CD4-positive, alpha-beta T cell treated with Interleukin-4 for 4 hours (primary cell): Measurements from ENCODE around the gene TNFSF18.
A peak's percentile ranks its signal among the peaks of the same experiment; 100 is the strongest.

Experiments used
- DNase-seq: peaks from one replicate; pipeline ENCODE4 v3.0.0-alpha.2; 2020

The TNFSF18 gene

DNA sequence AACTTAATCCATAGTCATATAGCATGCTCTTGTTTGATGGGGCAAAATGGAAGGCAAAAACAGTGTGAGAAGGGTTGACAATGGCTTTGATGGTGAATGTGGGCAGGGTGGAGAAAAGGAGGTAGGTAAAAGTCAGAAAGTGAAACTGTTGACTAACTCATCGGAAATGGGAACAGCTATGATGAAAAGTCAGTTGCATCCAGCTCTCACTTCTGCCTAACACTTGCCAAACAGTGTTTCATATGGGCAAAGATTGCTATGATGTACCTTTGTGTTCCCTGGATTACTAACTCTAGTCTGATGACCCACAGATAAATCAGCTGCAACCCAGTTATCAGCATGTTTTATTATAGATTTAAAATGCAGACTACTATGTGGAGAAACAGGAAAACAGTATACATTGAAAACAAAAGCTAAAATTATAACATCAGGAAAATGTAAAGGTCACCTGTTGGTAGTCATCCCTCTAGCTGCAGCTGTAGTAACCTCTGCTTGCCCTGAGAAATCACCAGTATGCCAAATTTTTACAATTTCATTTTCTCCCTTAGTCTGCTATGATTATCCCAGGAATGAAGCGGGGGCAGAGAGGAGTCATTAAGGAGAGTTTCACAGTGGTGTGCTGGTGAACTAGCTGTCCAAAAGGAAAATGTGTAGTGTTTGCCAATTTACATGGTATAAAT is 11.7 kb downstream of the TNFSF18 start:
- DNase-seq, result peak; percentile 7

DNA sequence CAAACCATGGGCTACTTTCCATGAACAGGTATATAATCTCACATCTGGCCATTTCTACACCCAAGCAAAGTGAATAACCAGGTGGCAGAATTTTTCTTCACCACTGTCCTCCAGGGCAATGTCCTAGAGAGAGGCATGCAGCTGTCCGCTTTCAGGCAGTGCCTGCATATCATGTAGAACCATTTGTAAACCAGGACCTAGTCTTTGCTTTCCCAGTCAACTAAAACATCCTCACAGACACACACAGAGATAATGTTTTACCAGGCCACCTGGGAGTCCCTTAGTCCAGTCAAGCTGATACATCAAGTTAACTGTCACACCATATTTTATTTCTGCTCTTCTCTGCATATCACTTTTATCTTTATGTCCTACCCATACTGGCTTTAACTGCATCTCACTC is 26.2 kb downstream of the TNFSF18 start:
- DNase-seq, result no peak

DNA sequence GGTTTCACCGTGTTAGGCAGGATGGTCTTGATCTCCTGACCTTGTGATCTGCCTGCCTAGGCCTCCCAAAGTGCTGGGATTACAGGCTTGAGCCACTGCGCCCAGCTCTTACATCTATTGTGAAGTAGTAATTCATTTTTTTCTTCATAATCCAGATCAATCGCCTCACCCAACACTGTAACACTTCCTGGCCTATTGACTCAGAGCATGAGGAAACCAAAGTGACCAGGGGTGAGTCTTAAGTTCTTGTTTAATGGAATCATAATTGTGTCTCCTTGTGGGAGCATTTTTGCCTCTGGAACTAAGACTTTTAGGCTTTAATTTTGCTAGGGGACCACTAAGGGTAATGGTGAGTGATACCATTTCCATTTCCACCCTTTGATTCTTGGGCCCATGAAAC is 27.4 kb downstream of the TNFSF18 start:
- DNase-seq, result no peak

DNA sequence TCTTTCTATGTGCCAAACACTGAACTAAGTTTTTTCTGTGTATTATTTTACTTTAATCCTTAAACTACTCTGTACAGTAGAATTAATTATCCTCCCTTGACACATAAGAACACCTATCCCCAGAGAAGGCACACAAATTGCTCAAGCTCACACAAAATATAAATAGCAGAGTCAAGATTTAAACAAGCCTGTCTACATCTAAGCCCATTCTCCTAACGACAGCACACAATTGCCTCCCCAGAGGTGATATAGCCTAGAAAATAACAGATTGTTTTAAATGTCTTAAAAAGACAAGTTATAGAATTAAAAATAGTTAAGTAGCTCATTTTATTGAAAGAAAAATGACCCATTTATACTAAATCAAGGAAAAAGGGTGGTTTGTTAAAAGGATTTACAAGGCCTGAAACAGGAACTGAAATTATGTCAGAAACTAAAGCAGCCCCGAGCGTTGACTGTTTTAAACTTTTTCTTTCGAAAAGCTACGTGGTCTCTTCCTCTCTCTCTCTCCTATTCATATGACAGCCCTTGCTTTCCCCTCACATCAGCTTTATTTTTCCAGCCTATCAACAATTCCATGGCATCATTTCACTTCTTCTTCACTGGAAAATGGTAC is 30.5 kb downstream of the TNFSF18 start:
- DNase-seq, result no peak

DNA sequence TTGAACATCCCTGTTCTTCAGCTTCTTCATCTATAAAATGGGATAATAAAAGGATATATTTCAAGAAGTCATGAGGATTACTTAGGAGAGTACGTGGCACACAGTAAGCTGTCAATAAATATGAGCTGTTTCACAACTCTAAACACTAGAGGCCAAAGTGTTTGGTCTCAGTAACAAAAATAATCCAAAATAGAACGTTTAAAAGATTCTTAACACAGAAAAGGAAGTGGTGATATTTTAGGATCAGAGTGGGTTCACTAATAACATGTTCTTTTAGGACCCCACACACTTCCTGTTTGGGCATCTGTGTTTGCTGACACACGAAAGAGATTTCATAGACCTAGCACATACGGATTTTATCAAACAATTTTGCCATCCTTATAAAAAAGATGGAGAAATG is 32.9 kb downstream of the TNFSF18 start:
- no peak for DNase-seq

DNA sequence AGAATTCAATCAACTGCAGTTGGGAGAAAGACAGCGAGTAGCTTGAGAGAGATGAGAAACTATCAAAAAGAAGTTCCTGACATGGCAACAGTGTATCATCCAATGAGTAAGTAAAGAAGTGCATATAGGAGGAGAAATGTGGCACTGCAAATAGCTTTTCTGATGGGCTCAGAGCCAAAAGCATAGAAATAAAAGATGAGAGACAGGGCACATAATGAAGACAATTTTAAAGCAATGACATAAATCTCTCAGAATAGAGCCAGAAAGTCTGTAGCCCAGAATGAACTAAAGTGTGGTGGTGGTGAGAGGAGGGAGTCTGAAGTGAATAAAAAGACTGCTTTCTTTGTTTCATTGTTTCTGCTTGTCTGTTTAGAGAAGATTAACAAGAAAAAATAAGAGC is 34.3 kb downstream of the TNFSF18 start:
- no peak for DNase-seq

DNA sequence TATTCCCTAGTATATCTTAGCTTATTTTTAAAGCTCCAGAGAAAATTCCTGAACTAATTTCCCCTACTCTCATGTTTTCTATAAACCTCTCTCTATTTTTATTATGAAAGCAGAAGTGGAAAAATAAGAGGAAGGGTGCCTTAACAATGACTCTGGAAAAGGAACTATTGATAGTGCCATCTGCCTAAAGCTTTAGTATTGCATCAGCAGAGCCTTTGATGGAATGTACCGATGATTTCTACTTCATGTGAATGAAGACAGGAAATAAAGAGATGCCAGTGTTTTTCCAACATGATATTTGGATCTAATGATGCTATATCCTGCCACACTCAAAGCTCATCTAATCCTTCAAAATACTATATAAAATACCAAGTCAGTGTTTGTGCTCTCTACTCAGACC is 35.1 kb downstream of the TNFSF18 start:
- no peak for DNase-seq

DNA sequence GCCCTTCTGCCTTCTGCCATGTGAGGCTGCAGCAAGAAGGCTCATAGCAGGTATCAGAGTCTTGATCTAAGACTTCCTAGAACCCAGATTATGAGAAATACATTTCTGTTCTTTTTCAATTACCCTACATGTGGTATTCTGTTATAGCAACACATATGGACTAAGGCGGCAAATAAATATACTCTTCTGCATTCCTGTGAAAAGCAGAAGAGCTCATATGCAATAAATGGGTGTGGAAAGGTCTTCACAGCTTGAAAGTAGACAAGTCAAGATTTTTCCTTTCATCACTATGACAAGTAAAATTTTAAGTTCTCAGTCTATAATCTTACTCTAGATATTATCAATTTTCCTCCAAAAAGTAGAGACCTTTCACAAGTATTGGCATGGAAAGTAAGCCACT is 36.6 kb downstream of the TNFSF18 start:
- DNase-seq, result no peak

DNA sequence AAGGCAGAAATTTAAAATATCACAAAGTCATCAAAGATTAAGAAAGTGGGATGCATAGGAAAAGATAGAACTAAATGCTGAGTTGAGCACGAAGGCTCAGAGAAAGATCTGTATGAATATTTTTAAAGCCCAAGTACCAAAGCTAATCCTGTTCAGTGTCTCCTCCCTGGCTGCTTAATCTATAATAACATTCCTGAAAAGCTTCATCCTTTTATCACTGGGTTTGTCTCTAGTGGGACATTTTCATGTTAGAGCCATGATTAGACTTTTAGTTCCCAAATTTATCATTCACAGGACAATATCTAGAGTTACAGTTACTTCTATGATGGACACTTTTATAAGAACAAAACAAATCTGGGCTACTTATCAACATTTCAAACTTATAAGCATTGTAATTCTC is 38.6 kb downstream of the TNFSF18 start:
- no peak for DNase-seq

DNA sequence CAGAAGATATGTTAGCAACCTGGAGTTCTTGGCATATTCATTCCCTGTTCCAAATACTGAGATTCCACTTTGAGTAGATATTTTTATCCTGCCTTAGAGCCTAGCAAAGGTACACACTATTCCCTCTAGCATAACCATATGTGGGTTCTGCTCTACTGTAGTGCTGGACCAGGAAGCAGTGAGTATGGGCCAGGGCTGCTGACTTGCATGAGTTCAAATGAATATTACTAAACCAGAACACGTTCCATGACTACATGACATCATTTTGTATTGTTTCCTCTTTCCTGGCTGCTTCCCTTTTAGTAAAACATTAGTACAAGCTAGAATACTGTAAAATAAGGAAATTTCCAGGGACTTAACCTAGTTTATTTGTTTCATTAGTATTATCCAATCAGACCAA is 41.1 kb downstream of the TNFSF18 start:
- DNase-seq, result no peak

DNA sequence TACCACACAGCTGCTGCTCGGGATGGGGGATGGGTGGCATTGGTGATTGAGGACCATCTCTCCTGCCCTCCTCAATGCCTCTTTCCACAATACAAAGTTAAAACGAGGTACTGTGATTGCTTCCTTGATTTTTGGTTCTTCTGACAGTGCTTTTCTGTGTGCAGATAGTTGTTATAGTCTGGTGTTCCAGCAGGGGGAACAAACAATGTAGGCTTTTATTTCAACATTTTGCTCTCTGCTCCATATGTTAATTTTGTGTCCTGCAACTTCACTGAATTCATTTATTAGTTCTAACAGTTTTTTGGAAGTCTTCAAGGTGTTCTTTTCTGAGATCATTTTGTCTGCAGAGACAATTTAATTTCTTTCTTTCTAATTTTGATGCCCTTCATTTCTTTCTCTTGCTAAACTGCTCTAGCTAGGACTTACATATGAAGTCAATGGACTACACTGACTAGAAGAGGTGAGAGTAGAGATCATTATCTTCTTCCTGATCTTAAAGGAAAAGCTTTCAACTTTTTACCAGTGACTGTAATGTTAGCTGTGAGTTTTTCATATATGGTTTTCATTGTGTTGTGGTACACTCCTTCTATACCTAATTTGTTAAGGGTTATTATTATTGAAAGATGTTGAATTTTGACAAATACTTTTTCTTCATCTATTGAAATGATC is 45.4 kb downstream of the TNFSF18 start:
- DNase-seq, result no peak

DNA sequence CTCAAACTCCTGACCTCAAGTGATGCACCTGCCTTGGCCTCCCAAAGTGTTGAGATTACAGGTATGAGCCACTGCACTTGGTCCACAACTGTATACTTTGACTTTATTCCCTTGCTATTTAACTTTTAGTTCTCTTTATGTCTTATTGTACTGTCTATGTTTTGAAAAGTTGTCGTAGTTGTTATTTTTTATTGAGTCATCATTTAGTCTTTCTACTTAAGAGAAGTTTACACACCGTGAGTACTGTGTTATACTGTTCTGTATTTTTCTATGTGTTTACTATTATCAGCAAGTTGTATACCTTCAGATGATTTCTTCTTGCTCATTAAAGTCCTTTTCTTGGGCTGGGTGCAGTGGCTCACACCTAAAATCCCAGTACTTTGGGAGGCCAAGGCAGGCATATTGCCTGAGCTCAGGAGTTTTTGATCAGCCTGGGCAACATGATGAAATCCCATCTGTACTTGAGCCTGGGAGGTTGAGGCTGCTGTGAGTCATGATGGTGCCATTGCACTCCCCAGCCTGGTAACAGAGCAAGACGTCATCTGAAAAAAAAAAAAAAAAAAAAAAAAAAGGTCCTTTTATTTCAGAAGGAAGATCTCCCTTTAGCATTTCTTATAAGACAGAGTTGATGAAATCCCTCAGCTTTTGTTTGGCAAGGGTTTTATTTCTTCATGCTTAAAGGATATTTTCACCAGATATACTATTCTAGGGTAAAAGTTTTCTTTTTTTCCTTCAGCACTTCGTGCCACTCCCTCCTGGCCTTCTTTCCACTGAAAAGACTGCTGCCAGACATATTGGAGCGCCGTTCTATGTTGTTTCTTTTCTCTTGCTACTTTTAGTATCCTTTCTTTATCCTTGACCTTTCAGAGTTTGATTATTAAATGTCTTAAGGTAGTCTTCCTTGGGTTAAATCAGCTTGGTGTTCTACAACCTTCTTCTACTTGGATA is 47.6 kb downstream of the TNFSF18 start:
- DNase-seq, result no peak

DNA sequence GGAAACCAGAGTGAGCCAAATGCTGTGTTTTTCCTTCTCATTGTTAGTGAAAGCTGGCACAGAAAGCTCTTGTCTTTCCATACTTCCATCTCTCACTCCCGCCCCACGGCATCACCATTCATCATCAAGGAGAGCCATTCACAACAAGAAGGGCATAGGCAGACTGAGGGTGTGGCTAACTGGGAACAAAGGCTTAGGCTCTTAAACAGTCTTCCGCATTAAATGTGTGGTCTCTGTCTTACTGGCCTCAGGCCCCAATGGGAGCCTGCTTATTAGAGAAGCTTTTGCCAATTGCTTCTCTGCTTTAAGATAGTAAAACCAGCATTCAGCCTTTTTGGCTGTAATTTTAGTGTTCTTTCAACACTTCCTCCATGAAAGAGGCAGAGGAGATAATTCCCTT is 51.4 kb downstream of the TNFSF18 start:
- no peak for DNase-seq

DNA sequence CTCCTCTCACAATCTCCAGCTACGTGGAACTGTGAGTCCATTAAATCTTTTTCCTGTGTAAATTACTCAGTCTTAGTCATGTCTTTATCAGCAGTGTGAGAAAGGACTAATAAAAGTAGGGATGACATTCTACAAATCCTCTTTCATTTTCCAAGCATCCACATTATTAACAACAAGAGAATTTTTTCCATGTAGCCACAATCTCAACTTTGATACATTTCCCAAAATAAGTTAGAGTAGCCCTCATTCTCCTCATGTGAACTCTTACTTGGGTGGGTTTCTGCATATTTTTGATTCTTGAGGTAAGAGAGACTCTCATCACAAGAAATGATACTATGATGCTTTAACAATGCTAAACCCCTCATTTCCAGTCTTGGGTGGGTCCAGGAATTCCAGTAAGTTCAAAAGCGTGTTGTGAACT is 52.8 kb downstream of the TNFSF18 start:
- DNase-seq, result no peak

DNA sequence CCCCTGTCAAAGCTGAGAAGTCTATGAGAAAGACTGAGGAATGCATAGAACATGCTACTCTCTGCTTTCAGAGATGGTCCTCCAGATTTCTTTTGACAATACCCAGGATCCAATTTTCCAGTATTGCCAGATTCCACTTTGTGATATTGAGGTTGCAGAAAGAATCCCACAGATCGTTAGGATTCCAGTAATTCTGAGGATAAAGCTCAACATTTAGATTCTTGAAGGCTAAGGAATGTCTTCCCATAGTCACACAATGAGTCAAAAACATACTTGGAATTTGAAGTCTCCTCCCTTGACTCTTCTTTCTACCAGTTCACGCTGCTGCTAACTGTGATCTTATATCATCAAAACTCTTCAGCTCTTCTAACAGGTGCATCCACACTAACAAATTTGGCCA is 57.1 kb downstream of the TNFSF18 start:
- DNase-seq, result no peak

DNA sequence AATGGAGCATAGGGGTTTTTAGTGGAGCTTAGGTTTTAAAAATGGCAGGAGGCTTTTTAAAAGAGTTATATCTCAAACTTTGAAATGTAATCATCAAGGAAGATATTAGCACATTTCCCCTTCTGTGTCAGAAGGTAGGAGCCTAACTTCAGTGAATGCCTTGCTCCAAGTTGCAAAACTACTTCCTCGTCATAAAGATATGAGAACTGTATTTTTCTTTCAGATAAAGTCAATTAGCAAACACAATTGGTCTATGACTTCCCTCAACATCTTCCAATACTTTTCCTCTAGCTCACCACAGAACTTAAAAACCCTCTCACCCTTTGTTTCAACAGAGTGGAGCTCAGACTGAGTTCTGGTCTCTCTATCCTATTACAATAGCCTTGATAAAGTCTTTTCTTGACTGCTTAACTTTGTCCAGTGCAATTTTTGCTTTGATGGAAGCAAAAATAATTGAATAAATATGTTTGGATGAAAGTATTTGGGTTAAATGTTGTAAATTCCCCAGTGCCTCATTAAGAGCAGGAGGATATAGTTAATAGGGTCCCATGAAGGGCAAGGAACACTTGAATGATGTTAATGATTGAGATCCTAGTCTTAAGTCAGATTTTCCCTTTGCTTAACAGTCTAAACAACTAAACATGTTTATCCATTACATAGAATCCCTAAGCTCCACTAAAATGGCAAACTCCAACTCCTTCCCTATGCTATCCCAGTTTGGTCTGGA is 58.9 kb downstream of the TNFSF18 start:
- no peak for DNase-seq

DNA sequence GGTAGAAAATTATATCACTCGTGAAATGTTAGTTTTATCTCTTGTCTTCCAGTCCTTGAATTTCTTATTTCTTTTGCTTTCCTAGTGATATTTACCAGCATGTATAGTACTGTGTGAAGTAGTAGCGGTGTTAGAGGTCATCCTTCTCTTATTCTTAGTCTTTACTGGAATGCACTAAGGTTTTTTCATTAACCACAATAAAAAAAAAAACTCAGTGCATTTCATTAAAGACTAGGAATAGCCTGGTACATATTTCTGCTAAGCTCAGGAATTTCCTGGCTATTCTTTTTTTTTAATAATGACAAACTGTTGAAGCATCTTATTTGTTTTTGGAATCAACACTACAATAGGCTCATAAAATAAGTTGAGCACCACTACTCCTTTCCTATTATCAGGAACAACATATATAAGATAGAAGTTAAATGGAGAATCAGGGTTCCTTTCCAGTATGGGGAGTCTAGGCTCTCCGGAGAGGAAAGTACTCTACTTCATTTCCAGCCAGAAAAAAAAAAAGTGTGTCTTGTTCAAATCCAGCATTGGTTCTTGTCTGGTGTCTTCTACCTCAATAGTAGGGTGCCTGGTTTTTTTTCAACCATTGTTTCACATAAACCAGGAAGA is 60.0 kb downstream of the TNFSF18 start:
- no peak for DNase-seq
